ENCODE results near the gene CCDC107. TPM values are rescaled to one million over a fixed set of nuclear protein-coding genes. Genes with fewer than 3 reads are reported as not detected.

CCDC107 gene
- total and polyA plus RNA-seq, 2 of the 13 experiments (the other 11 are each of a cell fraction or from before 2014, with no cell fraction given), result 7.1 to 15.2 TPM

DNA sequence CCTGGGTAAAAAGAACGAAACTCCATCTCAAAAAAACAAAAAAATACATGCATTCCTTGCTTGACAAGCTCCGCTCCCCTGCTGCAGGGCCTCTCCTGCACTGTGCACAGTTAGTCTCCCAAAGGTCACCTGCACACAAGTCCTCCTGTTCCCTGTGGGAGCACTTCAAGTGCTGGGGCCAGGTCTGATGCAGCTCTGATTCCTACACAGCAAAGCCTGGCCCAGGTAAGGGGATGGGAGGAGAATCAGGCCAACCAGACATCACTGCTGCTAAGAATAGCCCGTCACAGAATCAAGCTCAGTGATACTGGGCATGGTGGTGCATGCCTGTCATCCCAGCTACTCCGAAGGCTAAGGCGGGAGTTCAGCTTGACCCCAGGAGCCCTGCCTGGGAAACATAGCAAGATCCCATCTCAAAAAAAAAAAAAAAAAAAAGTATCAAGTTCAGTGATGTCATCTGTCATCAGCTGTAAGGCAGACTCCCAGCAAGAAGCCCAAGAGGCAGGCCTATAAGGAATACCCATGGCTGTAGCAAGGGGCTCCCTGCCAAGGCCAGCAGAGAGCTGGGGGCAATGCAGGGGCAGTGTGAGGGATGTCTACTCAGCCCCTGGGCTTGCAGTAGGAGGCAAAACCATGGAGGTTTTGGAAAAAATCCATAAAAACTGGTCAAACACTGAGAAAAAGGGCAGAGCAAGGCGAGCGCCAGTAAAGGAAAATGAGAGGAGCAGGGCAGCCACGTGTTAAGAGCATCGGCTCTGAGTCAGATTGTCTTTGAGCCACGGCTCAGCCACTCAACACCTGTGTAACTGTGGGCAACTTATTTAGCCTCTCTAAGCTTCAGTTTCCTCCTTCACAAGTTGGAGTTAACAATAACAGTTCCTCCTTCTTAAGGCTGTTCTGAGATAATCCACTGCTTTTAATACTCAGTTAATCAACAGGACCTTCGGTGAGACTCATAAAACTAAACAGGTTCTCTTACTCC is 28.4 kb downstream of the CCDC107 start:
- Histone ChIP-seq H3K9me3 (ENCODE audit: low read length) (no peaks in the 10 kb centered on the region), H3K36me3 (replicated peaks in 1 of 2; ENCODE audit: control insufficient read depth in 1 of 2, insufficient read depth in 2 of 2, low read length in 2 of 2) (no peaks in the 10 kb centered on the region), H3K4me3 (replicated peaks in 1 of 3; ENCODE audit: insufficient read depth in 1 of 3, low read depth in 2 of 3, low read length in 3 of 3) (no peak overlapping the region), H3K4me2 (ENCODE audit: low read depth, low read length) (no peak overlapping the region; the same call in 1 of the 2 replicates), H3K27ac (ENCODE audit: extremely low read length, insufficient read depth, low read length) (no peak overlapping the region), H3K79me2 (ENCODE audit: insufficient read depth, low read length) (no peaks in the 10 kb centered on the region), H4K20me1 (ENCODE audit: insufficient read depth, low read length) (no peaks in the 10 kb centered on the region), H3K4me1 (ENCODE audit: insufficient read depth, low read length) (peaks cover 60% of the 10 kb centered on the region), H3K9ac (ENCODE audit: insufficient read depth, low read depth, low read length) (no peak overlapping the region), H3K27me3 (ENCODE audit: control insufficient read depth in 1 of 2, insufficient read depth in 2 of 2, low read length in 2 of 2) (no peaks in the 10 kb centered on the region), H2AFZ (ENCODE audit: low read length) (no peak overlapping the region)
- FAIRE-seq, result peak; percentile 18
- CTCF ChIA-PET (ENCODE audit: low intra/inter-chr PET ratio, low total read pairs), result no interaction called here
- in situ Hi-C loops (cut with HindIII; ENCODE audit: extremely low pct_ligation_motif_present, low pct_unique_long_range_greater_than_20kb), result no loop called here
- POLR2A ChIA-PET, result interaction anchor here (0.6 to 6.1 kb wide), 2 partner anchors 27 to 82 kb away, joined by 4 to 68 read pairs; partner anchors contain the start of genes CCDC107 and RMRP
- no TSS peak for BruUV-seq (replicated peaks)
- 0 out of 2 replicates have a peak, but pooled peaks have one; percentile 18 for TF ChIP-seq ZNF263 (CRISPR knock-in tag; IDR thresholded peaks at IDR 0.05)
- TF ChIP-seq ATF7 (IDR thresholded peaks at IDR 0.05), result 0 out of 2 replicates have a peak, but pooled peaks have one; percentile 19
- TF ChIP-seq ATF7 (CRISPR knock-in tag; IDR thresholded peaks at IDR 0.05), result no peak
- TF ChIP-seq PCBP1 (IDR thresholded peaks at IDR 0.05; ENCODE audit: borderline replicate concordance, low read depth, low read length), result no peak
- no peak for DNase-seq (ENCODE audit: low spot score)
- intact Hi-C loops (cut with micrococcal nuclease; ENCODE audit: unreplicated experiment), result no loop called here
- WGBS (ENCODE audit: low lambda C conversion rate), result 66% methylated on average over 10 of the region's 11 CpGs
- peak; percentile 41 for ATAC-seq

DNA sequence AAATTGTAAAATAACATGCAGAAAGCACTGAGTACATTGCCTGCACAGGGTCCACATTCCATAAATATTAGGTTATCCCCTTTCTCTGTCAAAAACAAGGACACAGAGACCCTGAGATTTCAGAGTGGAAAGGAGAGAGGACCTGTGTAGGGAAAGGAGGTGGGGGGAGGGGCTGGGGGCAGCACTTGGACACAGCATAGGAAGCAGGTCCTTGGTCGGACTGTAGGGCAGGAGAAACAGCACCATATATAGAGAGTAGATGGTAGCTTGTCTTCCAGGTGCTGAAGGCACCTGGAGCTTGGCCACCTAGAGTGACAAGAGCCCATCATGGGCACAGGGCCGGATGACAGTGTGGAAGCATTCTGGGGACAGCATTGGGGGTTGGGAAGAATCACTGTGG is 29.2 kb downstream of the CCDC107 start:
- ATAC-seq (no peak), FAIRE-seq (no peak), DNase-seq (ENCODE audit: low spot score) (peak; percentile 27)
- BruUV-seq (replicated peaks), result no TSS peak
- H3K4me3 ChIP-seq (replicated peaks in 1 of 3; ENCODE audit: insufficient read depth in 1 of 3, low read depth in 2 of 3, low read length in 3 of 3), result no peak overlapping the region
- in situ Hi-C loops (cut with HindIII; ENCODE audit: extremely low pct_ligation_motif_present, low pct_unique_long_range_greater_than_20kb), result no loop called here
- no peak overlapping the region for H2AFZ ChIP-seq (ENCODE audit: low read length)
- ChIA-PET CTCF (ENCODE audit: low intra/inter-chr PET ratio, low total read pairs) (no interaction called here), POLR2A (interaction anchor here (0.7 to 6.1 kb wide), 4 partner anchors 8 to 28 kb away, joined by 3 to 68 read pairs (median 9); partner anchors contain the start of genes CCDC107 and RMRP)
- H3K27ac ChIP-seq (ENCODE audit: extremely low read length, insufficient read depth, low read length), result no peak overlapping the region
- peaks cover 63% of the 10 kb centered on the region for H3K4me1 ChIP-seq (ENCODE audit: insufficient read depth, low read length)
- H3K36me3 ChIP-seq (replicated peaks in 1 of 2; ENCODE audit: control insufficient read depth in 1 of 2, insufficient read depth in 2 of 2, low read length in 2 of 2), result no peaks in the 10 kb centered on the region
- no peaks in the 10 kb centered on the region for H3K27me3 ChIP-seq (ENCODE audit: control insufficient read depth in 1 of 2, insufficient read depth in 2 of 2, low read length in 2 of 2)
- no peaks in the 10 kb centered on the region for H3K9me3 ChIP-seq (ENCODE audit: low read length)
- H4K20me1 ChIP-seq (ENCODE audit: insufficient read depth, low read length), result no peaks in the 10 kb centered on the region
- intact Hi-C loops (cut with micrococcal nuclease; ENCODE audit: unreplicated experiment), result no loop called here
- no peak overlapping the region for H3K4me2 ChIP-seq (ENCODE audit: low read depth, low read length)
- WGBS (ENCODE audit: low lambda C conversion rate), result 75% methylated on average over 2 of the region's 2 CpGs
- no peak overlapping the region for H3K9ac ChIP-seq (ENCODE audit: insufficient read depth, low read depth, low read length)
- H3K79me2 ChIP-seq (ENCODE audit: insufficient read depth, low read length), result no peaks in the 10 kb centered on the region
- TF ChIP-seq, protein P1, sequence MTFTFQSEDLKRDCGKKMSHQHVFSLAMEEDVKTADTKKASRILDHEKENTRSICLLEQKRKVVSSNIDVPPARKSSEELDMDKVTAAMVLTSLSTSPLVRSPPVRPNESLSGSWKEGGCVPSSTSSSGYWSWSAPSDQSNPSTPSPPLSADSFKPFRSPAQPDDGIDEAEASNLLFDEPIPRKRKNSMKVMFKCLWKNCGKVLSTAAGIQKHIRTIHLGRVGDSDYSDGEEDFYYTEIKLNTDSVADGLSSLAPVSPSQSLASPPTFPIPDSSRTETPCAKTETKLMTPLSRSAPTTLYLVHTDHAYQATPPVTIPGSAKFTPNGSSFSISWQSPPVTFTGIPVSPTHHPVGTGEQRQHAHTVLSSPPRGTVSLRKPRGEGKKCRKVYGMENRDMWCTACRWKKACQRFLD (CRISPR knock-in tag; IDR thresholded peaks at IDR 0.05; ENCODE audit: borderline replicate concordance), result no peak
- TF ChIP-seq NFYB (CRISPR knock-in tag; IDR thresholded peaks at IDR 0.05) (no peak), RFX3 (CRISPR knock-in tag; IDR thresholded peaks at IDR 0.05) (no peak), GFI1 (CRISPR knock-in tag; IDR thresholded peaks at IDR 0.05; ENCODE audit: borderline replicate concordance) (no peak), MTF1 (CRISPR knock-in tag; IDR thresholded peaks at IDR 0.05) (no peak), ZNF510 (CRISPR knock-in tag; IDR thresholded peaks at IDR 0.05; ENCODE audit: low read depth) (no peak), ZNF33A (CRISPR knock-in tag; IDR thresholded peaks at IDR 0.05; ENCODE audit: borderline replicate concordance) (no peak), GATAD2A (CRISPR knock-in tag; IDR thresholded peaks at IDR 0.05) (no peak), KDM5A (IDR thresholded peaks at IDR 0.05; ENCODE audit: borderline replicate concordance, low read length) (no peak), ZNF788 (CRISPR knock-in tag; IDR thresholded peaks at IDR 0.05; ENCODE audit: borderline replicate concordance) (no peak)
- TF ChIP-seq, protein P2, sequence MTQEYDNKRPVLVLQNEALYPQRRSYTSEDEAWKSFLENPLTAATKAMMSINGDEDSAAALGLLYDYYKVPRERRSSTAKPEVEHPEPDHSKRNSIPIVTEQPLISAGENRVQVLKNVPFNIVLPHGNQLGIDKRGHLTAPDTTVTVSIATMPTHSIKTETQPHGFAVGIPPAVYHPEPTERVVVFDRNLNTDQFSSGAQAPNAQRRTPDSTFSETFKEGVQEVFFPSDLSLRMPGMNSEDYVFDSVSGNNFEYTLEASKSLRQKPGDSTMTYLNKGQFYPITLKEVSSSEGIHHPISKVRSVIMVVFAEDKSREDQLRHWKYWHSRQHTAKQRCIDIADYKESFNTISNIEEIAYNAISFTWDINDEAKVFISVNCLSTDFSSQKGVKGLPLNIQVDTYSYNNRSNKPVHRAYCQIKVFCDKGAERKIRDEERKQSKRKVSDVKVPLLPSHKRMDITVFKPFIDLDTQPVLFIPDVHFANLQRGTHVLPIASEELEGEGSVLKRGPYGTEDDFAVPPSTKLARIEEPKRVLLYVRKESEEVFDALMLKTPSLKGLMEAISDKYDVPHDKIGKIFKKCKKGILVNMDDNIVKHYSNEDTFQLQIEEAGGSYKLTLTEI (CRISPR knock-in tag; conservative IDR thresholded peaks at IDR 0.05), result no peak
